Esophagus muscularis mucosa (tissue), 4 donors: ENCODE measurements around the gene RYR2.

Experiments used
- CTCF ChIP-seq, 3 experiments: fragments of 200-600 bp in 2 of 3; fragments of 450-650 bp in 1 of 3; sonication (generic) in 2 of 3; IDR thresholded peaks; one replicate each; pipeline ENCODE4 v1.5.1; 2017 to 2019; ENCODE audit warnings: antibody characterized with exemption in 3 of 3, mild to moderate bottlenecking in 2 of 3, moderate library complexity in 1 of 3
- EP300 ChIP-seq: sonication (generic); formaldehyde crosslinking; IDR thresholded peaks from one replicate; pipeline ENCODE4 v1.6.1; 2017; ENCODE audit warnings: antibody characterized with exemption
- POLR2AphosphoS5 ChIP-seq, 2 donors: sonication (generic); formaldehyde crosslinking; IDR thresholded peaks; one replicate each; pipeline ENCODE4 v1.6.1; 2017; ENCODE audit warnings: antibody characterized with exemption in 2 of 2

DNA sequence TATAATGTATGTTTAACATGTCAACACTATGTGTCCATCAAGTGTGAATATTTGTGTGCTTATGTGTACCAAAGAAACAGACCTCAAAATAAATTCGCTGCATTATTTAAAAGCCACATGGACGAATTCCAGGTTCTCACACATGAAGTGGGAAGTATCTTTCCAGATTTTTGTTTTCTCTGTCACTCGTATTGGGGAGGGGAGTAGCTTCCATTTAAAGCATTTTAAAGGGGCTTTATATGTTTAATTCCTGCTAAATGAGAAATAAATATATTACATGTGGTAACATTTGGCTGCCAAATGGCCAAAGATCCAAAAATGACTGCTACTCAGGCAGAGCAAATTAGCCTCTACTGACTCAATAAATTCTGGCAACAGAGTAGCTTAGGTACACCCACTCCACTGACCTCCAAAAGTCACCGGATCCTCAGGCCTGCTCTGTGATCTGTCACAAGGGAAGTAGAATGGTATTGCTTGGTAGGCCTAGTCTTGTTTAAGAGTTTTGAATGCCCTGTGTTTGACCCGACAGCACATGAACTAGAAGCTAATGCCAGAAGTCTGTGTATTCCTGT, 670.7 kb downstream of the RYR2 start:
- TF ChIP-seq CTCF (IDR thresholded peaks at IDR 0.05) (no peak), EP300 (no peak), POLR2AphosphoS5 (IDR thresholded peaks at IDR 0.05) (no peak)
